Right hindlimb (tissue), 1 donor: ENCODE data around the gene AFF2.

Experiments
- DNase-seq: peaks from one replicate; pipeline ENCODE4 v3.0.0-alpha.2; 2018

The AFF2 gene

DNA sequence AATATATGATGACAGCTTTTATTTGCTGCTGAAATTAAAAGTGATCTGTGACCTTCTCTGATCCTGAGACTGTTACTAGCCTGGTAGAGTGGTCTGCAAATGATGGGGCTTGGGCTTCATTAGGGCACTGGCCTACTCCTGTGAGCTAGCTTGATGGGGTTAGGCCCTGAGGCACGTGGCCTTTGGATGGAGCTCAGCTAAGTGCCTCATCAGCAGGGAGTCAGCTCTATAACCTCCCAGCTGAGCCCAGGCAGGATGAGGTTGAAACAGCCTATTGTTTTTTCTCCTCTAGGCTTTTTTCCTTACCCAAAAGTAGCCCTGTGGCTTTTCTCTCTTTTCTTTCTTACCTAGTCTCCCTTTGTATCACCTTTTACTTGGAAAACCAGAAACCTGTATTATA, 92.2 kb downstream of the AFF2 start:
- DNase-seq: no peak

DNA sequence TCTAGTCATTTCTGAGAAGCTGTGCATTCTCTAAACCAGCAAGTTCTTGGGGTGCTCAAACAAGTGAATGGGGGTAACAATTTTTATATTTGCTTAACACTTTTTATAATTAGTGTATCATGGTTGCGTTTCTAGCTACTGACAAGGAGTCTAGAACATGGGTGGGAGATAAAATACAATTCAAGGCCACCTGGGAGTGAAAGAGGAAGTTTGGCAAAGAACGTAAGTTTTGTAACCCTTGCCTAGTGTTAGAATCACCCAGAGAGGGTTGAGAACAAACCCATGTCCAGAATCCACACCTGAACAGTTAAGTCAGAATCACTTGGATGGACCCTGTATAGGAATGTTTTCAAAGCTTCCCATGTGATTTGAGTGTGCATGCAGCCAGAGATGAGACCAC, 92.7 kb downstream of the AFF2 start:
- DNase-seq: no peak

DNA sequence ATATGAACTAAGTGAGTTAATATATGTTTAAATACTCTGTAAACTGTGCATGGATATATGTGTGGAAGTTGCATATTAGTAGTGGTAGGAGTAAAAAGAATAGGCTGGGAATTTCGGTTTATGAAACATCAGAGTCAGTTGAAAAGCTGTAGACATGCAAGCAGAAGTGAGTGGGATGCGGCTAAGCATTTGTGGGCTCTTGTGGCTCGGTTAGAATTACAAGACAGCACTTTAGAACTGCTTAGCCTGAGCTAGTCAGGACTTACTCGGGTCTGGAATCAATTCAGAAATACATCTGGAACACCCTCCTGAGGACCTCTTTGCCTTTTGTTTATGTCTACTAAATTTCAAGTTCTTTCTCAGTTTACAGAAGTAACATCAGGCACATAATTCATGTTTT, 93.6 kb downstream of the AFF2 start:
- DNase-seq: no peak

DNA sequence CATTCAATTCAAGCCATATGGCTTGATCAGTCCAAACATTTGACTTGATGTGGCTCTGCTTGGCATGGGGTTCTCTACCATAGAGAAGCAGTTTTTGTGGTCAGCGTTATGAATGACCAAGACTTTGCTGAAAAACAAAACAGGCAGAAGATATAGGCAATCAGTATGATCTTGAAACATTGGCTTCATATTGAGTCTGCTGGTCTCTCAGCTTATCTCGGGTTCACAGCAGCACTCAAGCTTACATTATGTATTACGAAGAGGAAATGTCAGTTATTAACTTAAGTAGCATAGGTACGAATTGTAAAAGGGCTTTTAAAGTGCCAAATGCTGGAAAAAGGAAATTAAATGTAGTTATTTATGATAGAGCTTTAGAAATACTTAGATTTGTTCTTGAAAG, 99.0 kb downstream of the AFF2 start:
- DNase-seq: no peak

DNA sequence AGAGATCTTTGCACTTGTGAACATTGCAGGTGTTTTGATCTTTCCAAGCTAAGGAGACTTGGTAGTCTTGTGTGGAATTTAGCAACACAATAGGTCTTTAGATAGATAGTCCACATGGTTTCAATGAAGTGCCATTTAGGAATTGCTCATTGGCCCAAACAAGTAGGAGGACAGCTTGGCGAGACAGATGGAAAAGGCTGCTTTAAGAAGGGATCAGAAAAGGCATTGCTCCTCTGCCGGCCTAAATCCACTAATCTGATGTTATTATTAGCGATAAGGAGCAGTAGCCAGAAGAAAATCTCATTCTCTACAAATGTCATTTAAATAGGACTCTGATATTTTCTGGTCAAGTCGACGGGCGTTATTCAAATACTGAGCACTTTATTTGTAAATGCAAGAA, 99.7 kb downstream of the AFF2 start:
- no peak for DNase-seq

DNA sequence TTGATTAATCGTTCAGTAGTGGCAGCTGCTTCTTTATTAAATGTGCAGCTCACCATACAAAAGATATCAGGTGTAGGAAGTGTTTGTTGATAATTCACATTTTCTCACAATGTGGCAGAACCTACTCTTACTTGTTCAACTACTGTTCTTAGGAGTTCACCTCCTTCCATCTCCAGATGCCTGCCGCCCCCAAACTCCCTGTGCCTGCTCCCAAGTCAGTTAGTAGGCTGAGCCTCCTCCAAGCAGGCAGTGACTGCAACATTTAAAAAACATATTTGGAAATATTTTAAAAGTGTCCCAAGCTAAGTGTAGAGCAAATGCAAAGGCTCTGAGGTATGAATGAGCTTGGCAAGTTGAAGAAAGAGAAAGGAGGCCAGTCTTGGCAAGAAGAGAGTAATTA, 100.2 kb downstream of the AFF2 start:
- no peak for DNase-seq

DNA sequence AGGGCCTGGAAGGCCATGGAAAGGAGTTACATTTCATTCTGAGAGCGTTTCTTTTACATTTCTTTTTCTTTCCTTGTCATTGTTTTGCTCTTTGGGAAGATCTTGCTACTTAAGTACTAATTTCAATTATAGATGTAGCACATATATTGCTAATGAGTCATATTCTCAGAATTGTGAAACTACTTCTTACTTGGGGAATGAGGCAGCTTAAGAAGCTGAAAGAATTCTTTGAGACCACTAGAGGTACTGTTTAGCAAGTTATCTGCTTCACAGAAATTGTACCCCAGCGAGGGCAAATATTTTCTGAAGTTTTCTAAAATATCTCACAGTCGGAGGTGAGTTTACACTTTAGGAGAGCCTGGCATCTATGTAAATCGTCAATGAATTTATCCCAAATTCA, 100.6 kb downstream of the AFF2 start:
- no peak for DNase-seq

DNA sequence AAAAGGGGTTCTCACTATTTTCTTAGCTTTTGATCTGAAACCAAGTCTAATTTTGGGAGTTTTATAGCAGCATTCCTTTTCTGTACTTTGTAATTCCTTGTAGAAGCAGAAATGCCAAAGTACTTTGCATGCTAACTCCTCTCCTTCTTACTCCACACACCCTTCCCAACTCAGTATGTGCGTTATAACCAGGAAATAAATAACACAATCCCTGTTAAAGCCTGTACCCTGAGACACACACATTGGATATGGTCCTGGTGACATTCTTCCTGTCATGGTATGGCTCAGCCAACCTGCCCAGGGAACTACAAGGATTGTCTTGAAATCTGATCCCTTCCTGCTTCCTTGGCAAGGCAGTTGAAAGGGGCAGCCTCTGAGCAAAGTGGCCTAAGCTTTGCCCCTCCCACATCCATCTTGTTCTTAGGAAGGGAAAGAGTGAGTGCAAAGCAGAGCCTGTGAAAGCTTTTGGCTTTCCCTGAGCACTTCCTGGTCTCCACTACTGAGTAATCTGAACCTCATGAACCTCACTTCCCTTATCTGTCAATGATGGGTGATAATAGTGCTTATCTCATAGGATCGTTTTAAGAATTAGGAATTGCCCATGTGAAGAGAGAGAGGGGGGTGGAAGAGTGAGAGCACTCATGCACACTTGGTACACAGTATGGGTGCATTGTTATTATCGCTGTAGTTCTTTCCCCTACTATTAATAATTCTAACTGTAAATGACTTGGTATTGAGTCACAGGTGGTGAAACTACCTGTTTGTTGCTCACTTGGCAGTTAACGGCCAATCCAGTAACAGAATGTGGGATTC, 109.3 kb downstream of the AFF2 start:
- peak; percentile 16 for DNase-seq

DNA sequence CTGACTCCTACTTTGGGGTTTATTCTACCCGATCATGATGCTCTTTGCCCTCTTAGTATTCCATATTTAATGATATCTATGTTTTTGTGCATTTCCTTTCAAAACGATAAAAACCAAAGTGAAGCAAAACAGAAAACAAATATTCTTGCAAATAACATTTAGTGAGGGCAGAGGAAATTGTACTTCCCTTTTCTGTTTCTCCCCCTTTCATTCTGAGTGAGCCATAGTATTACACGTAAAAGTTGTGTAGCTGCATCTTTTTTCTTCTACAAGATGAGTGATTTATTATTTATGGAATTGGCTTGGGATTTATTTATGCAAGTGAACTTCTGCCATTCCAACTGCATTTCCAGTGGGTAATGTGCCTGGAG, 109.9 kb downstream of the AFF2 start:
- DNase-seq: no peak

DNA sequence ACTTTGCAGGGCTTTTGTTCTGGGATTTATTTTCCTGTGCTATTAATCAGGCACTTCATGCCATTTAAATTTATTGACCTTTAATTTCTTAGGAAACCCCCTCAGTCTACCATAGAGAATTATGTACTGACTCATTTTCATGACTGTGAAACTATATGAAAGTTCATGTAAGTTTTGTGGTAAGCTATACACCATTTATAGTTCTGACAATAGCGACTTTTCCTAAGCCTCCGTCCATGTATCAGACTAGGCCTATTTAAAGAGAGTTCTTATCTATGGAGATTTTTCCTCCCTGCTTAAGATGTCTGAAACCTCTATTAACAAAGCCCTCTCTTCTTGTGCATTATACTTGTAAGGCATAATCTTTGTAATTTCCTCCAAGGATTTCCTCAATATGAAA, 111.6 kb downstream of the AFF2 start:
- no peak for DNase-seq

DNA sequence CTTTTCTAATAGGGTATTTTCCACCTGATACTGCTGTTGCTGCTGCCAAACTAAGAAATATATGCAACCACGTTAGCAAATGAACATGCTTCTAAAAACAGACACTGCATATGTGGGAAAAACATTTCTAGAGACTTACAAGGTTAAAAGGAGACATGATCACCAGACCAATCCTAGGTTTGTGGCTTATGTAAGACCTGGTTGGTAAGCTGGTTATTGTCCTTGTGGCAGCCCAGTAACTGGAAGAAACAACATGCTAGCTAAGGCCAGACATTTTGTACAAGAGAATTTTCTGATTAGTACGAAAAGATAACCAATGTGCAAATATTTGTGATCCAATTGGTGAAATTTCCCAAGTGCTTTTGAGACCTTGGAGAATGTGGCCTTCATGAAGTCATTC, 112.0 kb downstream of the AFF2 start:
- no peak for DNase-seq

DNA sequence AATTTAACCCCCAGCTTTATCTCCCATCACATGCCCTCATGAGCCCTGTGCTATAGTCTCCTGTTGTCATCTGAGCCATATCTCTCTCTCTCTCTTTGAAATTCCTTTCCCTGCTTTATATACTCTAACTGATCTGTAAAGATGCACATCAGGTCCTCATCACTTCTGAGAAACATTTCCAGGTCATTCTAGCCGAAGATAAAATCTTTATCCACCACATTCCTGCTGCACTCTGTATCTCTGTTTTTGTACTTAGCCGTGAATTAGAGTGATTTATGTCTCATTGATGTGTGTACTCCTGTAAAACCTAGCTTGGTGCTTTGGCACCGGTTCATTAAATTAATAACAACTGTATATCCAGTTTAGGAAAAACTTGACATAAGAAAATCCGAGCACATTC, 113.2 kb downstream of the AFF2 start:
- no peak for DNase-seq

DNA sequence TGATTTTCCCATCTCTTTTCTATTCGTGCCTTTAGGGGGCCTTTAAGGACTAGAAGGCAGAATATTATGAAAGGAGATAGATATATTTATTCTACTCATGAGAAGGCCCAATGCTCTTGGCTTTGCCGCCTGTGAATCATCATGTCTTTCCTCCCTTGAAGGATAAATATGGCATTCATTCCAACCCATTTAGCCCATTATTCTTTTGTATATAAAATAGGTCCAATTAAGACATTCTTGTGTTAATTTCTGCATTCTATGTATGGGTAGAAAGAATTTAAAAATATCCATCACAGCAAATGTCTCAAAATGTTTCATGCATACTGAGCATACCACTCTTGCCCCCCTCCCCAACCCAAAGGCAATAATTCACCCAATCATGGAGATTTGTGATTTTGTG, 115.1 kb downstream of the AFF2 start:
- DNase-seq: no peak

DNA sequence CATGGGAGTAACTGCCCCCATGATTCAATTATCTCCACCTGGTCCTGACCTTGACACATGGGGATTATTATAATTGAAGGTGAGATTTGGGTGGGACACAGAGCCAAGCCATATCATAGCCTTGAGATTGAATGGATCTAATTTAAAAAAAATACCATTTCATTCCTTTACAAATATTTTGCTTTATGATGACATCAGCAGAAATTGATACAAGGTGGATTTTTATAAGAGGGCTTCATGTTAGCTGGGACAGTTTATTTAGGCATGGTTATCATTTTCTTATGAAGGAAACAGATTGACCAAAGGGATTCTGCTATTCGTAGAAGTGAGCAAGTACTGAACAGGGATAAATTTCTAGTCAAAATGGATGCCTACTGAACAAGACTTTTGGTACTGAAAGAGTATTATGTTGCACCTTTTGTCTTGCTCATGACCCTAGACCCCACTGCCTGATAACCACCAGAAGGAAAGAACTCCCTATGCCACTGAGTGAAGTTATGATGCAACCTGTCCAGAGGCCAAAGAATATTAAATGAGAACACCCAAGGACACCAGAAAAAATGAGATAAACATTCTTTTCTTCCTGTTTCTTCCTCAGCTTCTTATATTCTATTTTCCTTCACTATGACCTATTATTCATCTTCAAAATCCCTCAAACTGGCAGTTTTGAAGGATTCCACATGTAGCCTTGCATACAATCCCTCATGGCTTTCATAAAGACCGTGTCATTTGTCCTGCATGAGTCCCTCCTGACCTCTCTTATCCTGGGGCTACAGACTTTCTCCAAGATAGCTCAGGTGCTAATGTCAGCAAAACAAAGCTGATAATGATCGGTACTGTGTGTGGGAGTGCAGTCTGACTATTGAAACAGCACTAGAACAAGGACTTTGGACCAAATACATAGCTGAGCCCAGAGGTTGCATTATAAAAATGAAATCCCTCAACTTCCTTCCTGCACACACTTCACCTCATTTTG, 118.3 kb downstream of the AFF2 start:
- no peak for DNase-seq

DNA sequence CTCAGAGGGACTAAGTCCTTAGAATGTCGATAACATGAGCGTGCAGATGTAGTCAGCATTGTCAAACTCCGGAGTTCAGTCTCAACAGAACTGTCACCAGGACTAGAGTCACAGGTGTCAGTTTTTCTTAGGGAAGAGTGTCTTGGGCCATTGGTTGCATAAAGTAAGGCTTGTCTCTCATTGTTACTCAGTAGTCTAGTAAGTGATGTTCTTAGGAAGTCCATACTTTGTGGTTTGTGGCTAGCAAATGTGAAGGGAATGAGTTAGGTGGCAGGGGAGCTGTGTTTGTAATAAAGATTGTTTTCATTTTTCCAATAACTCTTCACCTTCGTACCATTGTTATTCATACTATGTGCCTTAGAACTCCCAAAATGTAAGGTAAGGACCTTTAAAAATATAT, 119.6 kb downstream of the AFF2 start:
- DNase-seq: no peak

DNA sequence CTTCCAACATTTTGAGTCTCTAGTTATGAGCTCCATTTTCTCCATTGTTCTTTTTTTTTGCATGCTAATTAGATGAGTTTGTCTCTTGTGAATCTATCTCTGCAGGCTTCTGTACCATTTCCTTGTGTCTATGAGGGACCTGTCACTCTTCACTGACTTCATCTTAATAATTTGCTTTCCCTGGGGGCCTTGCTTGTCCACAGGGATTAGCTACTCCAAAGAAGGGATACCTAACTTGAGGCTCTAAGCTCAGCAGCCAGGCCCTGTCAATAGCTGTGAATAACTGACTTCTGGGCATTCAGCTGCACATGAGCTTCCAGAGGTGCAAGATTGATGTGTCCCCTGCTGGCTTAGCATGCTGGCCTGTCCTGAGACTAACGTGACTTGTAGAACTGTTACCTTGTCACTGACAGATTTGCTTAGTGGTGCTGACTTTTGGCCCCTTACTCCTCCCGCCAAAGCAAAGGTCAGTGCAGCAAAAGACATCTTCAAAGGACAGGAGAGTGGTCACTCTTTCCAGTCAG, 124.6 kb downstream of the AFF2 start:
- DNase-seq: no peak

DNA sequence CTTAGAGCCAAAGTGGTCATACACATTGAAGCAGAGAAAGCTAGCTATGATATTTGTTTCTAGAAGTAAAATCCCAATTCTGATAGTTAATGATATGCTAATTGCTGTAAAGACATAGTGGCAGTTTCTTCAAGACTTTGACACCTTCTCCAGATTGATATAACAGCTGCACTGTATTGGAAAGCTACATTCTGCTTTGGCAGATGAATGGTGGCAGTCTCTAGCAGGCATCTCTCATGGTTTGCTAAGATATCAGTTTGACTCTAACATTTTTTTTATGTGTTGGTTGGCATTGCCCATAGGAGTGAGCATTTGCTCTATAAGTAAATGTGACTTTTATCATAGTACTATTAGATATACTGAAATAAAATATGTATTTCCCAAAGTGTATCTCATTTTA, 128.2 kb downstream of the AFF2 start:
- DNase-seq: no peak

DNA sequence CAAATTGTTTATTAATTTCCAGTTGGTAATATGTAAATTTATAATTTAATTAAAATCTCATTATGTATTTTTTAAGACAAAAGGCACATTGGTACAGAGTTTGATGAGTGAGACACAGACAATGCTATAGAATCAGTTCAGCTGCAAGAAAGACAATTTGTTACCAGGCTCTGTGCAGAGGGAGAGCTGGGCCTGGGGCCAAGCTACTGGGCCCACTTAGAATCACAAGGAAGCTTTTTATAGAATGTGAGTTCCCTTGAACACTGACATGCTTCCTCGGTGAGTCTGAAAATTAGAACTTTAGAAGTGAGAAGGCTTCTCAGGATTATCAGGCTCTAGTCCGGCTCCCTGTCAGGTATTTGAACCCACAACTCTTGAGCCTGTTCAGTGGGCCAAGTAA, 129.0 kb downstream of the AFF2 start:
- DNase-seq: peak; percentile 16

DNA sequence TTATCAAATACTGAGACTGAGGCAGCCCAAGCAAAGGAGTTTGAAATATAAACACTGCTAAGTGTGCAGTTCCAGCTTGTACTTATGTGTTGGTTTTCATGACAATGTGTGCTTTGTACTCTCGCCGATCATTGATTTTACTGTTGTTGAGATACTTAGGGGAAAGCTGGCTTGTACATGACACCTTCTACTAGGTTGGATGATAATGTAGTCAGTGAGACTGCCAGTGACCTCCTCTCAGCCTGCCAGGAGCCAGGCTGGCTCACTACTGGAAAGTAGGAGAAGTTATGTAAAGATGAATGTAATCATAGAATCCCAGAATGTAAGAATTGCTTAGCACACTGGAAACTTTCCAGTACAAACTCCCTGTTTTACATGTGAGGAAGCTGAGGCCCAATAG, 132.0 kb downstream of the AFF2 start:
- DNase-seq: no peak

DNA sequence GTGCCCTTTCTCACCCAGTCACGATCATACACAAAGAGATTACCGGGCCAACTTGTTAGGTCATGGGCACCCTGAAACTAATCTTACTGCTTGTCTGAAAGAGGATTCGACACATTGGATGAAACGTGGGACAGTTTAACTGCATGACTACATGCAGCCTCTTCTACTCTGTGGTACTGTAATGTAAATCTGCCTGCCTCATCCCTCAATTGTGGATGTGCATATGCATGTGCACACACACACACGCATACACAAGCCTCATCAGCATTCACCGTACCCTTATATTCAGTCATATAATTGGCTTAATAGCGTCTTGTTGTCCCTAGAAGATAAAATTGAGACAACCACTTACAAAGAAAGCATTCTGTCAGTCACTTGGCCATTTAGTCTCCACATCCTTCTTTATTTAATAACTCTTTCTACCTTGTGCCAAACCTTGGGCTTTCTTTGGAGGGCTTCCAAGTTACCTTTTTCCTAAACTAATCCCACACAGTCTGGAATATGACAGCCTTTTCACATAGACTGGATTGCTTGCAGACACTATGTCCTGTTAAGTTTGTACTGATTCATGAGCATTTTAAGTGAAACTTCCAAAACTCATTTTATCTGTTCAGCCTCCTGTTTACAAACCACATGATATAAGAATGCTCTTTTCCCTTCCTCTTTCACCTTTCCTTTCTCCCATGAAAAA, 132.9 kb downstream of the AFF2 start:
- no peak for DNase-seq

DNA sequence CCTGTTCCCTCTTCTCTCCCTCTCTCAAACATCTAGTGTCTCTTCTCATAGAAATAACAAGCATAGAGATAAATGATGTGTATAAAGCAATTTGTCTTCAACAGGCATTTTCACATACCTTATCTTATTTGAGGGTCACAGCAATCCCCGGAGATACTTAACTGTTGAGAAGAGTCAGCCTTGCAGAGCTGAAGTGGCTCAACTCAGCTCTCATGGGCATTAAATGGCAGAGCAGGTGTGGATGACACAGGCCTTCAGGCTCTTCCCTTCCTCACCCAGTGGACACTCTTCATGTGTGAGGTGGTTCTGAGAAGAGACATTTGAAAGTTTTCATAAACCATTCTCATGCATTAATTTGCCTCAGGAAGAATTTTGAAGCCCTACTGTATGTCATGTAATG, 134.2 kb downstream of the AFF2 start:
- DNase-seq: no peak

DNA sequence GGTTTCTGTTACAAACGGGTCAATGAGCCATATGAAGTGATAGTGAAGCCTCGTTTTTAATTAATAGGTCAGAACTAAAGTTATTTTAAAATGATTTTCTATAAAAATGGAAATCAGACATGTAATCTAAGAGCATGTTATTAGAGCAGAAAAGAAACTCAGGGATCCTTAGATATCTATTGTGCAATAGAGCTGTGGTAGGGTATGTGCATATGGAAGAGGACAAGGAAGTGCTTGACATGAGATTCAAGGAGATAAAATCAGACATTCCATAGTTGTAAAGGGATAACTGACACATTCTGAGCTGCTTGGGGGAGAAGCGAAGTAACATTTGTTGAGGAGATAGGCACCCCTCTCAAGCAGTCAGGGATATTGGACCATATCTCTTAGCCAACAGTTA, 143.0 kb downstream of the AFF2 start:
- DNase-seq: no peak

DNA sequence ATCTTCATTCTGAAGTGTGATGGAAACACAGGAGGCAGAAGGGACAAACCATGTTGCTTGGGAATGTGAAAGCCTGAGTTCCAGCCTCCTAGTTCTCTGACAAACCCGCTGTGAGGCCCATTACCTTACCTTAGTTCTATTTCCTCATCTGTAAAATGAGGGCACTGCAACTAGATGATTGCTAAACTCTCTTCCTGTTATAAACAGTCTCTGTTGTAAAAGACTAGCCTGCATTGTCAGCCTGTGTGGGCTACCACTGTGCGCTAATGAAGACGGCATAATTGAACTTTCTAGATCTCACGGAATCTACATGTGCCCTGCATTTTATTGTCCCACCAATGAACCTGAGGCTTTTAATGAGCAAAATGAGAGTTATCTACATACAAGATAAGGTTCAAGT, 147.2 kb downstream of the AFF2 start:
- no peak for DNase-seq
